ENCODE results near the gene NGEF.

The NGEF gene

GRCh38 chr2:232897598-232898408, 115.3 kb downstream of the NGEF start:
- no peak for TF ChIP-seq CTCF (IDR thresholded peaks at IDR 0.05)
- no peak overlapping the region for H3K4me3 ChIP-seq
- H3K27ac ChIP-seq: no peak overlapping the region
- peak; percentile 56 for DNase-seq (ENCODE audit: low spot score)

GRCh38 chr2:232896720-232897597, 116.1 kb downstream of the NGEF start:
- Histone ChIP-seq H3K4me3 (no peak overlapping the region), H3K27ac (no peak overlapping the region)
- peak; percentile 58 for DNase-seq (ENCODE audit: low spot score)
- no peak for TF ChIP-seq CTCF (IDR thresholded peaks at IDR 0.05)

GRCh38 chr2:232896111-232896510, 116.9 kb downstream of the NGEF start:
- Histone ChIP-seq H3K27ac (no peak overlapping the region), H3K4me3 (no peak overlapping the region)
- peak; percentile 47 for DNase-seq (ENCODE audit: low spot score)
- no peak for TF ChIP-seq CTCF (IDR thresholded peaks at IDR 0.05)

- DNase-seq (ENCODE audit: low spot score): peak; percentile 46
- no peak overlapping the region for H3K27ac ChIP-seq
- TF ChIP-seq CTCF (IDR thresholded peaks at IDR 0.05): no peak
- no peak overlapping the region for H3K4me3 ChIP-seq
These were observed 118.3 kb downstream of the NGEF start for GRCh38 chr2:232894746-232895145.

GRCh38 chr2:232894251-232894650, 118.8 kb downstream of the NGEF start:
- peak; percentile 56 for DNase-seq (ENCODE audit: low spot score)
- TF ChIP-seq CTCF (IDR thresholded peaks at IDR 0.05): no peak
- no peak overlapping the region for H3K27ac ChIP-seq
- no peak overlapping the region for H3K4me3 ChIP-seq

- Histone ChIP-seq H3K4me3 (no peak overlapping the region), H3K27ac (no peak overlapping the region)
- no peak for TF ChIP-seq CTCF (IDR thresholded peaks at IDR 0.05)
- DNase-seq (ENCODE audit: low spot score): no peak
These were observed 119.2 kb downstream of the NGEF start for GRCh38 chr2:232893834-232894233.

Data from coronary artery (tissue), 2 donors.